ENCODE results near the gene PICK1. TPM values are rescaled to one million over a fixed set of nuclear protein-coding genes. Genes with fewer than 3 reads are reported as not detected.

The PICK1 gene
- total RNA-seq (10 to 100 TPM; 12.5 to 25.8 (median 19.1) TPM), polyA plus RNA-seq (10 to 100 TPM; 49.7 to 55.0 TPM)

- WGBS, 2 donors, result 1% methylated on average over 46 to 47 of the region's 47 CpGs
- Histone ChIP-seq H3K4me1 (peaks cover 0 to 3% (median 0%) of the 10 kb centered on the region in 3 donors), H3K27me3 (no peaks in the 10 kb centered on the region), H3K27ac (peak within 1 kb of the TSS; percentile 66 to 87 (median 79)), H3K36me3 (no peaks in the 10 kb centered on the region), H3K9me3 (no peaks in the 10 kb centered on the region), H3K4me3 (peak within 1 kb of the TSS; percentile 39 to 73 (median 65))
- peak; percentile 84 to 97 (median 90) for DNase-seq
- TF ChIP-seq CTCF (IDR thresholded peaks at IDR 0.05), result no peak
- ATAC-seq, result peak; percentile 89 to 95 (median 92)
- intact Hi-C loops (cut with DNase I), result loop anchor here in 1 of 3 donors (10.0 kb wide), 1 partner anchor 528 kb away; no protein-coding TSS in a partner anchor
- no peak for FAIRE-seq
These were observed at the start of gene PICK1 for GRCh38 chr22:38056969-38057891. TSS of gene PICK1 (plus strand) at chr22:38057404. CDS start at chr22:38057810, 406 bp downstream.

DNA sequence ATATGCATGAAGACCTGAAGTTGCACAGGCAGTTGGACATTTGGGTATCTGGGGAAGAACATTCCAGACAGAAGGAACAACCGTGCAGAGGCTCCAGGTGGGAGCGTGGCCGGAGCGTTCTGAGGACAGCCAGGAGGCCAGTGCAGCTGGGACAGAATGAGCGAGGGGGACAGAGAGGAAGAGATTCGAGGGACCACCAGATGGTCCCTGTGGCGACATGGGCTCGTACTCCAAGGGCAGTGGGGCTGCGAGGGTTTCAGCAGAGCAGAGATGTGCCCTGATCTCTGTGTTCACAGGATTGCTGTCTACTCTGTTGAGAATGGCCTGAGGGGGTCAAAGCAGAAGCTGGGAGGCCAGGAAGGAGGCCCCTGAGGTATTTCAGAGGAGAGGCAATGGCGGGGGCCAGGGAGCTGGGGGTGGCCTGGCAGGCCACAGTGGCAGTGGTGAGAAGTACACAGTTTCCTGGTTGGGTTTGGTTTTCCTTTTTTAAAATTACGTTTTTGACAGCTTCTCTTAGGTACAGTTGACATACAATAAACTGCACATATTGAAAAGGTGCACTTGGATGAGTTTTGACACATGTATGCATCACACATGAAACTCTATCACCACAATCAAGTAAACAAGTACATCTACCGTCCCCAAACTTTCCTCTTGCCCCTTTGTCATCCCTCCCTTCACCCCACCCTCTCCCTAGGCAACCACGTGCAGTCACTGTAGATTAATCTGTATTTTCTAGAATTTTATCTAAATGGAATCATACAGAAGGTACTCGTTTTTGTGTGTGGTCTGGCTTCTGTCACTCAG lies 48.0 kb upstream of the PICK1 start:
- no peak for FAIRE-seq
- Histone ChIP-seq H3K9me3 (no peaks in the 10 kb centered on the region), H3K36me3 (no peaks in the 10 kb centered on the region), H3K27ac (no peak overlapping the region), H3K4me1 (no peaks in the 10 kb centered on the region), H3K27me3 (no peaks in the 10 kb centered on the region), H3K4me3 (no peak overlapping the region)
- peak in 1 of 6 donors; percentile 10 for DNase-seq
- intact Hi-C loops (cut with DNase I), result no loop called here
- 69 to 75% methylated on average over 14 of the region's 14 CpGs for WGBS, 2 donors
- no peak for TF ChIP-seq CTCF (IDR thresholded peaks at IDR 0.05)
- ATAC-seq, result no peak

- ATAC-seq, result no peak
- FAIRE-seq, result no peak
These were observed 44.6 kb upstream of the PICK1 start for GRCh38 chr22:38012604-38013072.

GRCh38 chr22:38014083-38014482 lies 43.1 kb upstream of the PICK1 start:
- TF ChIP-seq CTCF (IDR thresholded peaks at IDR 0.05), result no peak
- no peaks in the 10 kb centered on the region for H3K9me3 ChIP-seq
- H3K4me3 ChIP-seq, result no peak overlapping the region
- no peaks in the 10 kb centered on the region for H3K4me1 ChIP-seq
- 96 to 100% methylated on average over 1 of the region's 1 CpG for WGBS, 2 donors
- H3K36me3 ChIP-seq, result no peaks in the 10 kb centered on the region
- no peak overlapping the region for H3K27ac ChIP-seq
- no peaks in the 10 kb centered on the region for H3K27me3 ChIP-seq
- ATAC-seq (no peak), DNase-seq (no peak), FAIRE-seq (no peak)
- intact Hi-C loops (cut with DNase I), result no loop called here

More at GRCh38 chr22:38012604-38013072, 44.6 kb upstream of the PICK1 start:
- 34 to 41% methylated on average over 7 of the region's 7 CpGs for WGBS, 2 donors
- H3K4me1 ChIP-seq, result no peaks in the 10 kb centered on the region
- no peaks in the 10 kb centered on the region for H3K36me3 ChIP-seq
- no peaks in the 10 kb centered on the region for H3K27me3 ChIP-seq
- no peak overlapping the region for H3K27ac ChIP-seq
- DNase-seq, result no peak
- no peaks in the 10 kb centered on the region for H3K9me3 ChIP-seq
- H3K4me3 ChIP-seq, result no peak overlapping the region
- intact Hi-C loops (cut with DNase I), result no loop called here
- TF ChIP-seq CTCF (IDR thresholded peaks at IDR 0.05), result no peak
